HG03432 (cell line): ENCODE data around the gene ZNF277.
A peak's percentile ranks its signal among the peaks of the same experiment; 100 is the strongest.
"Not testable (repeated sequence)": the region's sequence is repeated elsewhere in the genome, so short reads cannot be mapped to it uniquely, and the experiment has no call there.

Source experiments
- ATAC-seq: cut with Tn5 transposase; IDR thresholded peaks from one replicate; pipeline ENCODE4 v1.9.1; 2021; ENCODE audit warnings: mild to moderate bottlenecking, moderate library complexity; ENCODE audit not compliant: unreplicated experiment

Gene ZNF277

DNA sequence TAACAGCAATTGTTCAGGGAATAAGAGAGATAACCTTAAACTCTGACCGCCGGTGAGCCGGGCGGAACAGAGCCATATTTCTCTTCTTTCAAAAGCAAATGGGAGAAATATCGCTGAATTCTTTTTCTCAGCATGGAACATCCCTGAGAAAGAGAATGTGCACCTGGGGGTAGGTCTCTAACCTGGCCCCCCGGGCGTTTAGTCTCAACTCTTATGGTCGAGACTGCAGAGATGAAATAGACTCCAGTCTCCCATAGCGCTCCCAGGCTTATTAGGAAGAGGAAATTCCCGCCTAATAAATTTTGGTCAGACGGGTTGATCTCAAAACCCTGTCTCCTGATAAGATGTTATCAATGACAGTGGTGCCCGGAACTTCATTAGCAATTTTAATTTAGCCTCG, 43.5 kb downstream of the ZNF277 start:
- not testable (repeated sequence) for ATAC-seq

DNA sequence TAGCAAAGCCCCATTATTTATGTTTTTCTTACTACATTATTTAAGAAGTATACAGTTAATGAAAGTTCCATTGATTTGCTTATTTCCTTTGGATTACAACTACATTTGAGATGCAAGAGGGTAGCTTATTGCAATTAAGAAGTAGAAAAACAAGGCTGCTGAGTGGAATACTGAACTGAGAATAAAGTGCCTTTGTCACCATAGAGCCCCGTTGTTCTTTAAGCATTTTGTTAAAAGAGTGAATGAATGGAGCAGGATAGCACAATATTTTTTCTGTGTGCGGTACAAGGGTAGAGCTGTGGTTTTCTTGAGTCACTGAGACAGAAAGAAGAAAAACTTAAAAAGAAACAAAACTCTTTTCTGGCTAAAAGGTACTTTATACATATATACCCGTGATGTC, 45.6 kb downstream of the ZNF277 start:
- ATAC-seq: no peak

DNA sequence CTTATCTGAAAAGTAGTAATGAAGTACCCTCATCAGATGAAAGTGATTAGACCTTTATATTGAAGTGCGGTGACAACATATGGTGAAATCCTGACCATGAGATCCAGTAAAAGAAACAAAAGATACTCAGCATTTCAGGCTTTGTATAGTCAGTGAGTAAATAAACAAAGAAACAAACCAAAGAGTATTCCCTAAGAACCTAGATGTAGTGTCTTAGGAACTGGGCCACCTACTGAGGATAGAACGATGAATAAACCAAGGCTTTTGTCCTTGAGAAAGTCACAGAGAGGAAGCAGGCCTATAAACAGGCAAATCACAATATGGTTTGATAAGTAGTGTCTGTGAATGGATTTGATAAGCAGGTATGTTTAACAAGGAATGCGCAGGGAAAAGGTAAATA, 46.2 kb downstream of the ZNF277 start:
- no peak for ATAC-seq

DNA sequence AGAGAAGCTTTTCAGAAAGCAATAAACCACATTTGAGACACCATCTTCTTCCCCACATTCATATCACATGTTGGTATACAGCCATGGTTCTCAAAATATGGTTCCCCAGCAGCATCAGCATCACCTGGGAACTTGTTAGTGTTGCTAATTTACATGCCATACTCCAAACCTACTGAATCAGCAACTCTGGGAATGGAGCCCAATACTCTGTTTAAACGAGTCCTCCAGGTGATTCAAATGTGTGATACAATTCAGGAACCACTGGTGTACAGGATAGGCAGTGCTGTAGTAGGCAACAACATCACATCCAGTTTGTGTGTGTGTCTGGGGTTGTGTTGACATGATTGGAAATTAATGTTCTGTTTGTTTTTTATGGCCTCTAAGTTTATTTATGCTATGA, 47.7 kb downstream of the ZNF277 start:
- no peak for ATAC-seq

DNA sequence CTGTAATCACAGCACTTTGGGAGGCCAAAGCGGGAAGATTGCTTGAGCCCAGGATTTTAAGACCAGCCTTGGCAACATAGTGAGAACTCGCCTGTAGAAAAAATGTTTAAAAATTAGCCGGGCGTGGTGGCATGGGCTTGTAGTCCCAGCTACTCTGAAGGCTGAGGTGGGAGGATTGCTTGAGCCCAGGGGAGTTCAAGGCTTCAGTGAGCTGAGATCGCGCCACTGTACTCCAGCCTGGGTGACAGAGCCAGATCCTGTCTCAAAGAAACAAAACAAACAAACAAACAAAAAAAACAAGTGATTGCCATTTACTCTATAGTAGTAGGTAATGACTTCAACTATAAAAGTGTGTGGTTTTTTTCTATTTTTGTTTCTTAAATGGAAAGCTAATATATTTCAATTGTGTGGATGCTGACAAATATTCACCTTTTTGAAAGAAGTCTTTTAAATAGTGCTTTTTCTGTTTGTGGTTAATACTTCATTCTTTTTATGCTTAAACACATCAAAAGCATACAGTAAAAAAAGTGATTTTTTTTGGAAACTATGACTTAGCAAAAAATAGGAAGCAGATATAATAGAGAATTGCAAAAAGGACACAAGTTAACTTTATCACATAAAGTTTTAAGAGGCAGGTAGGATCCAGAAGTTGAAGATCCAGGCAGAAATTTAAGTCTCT, 48.4 kb downstream of the ZNF277 start:
- ATAC-seq: no peak

DNA sequence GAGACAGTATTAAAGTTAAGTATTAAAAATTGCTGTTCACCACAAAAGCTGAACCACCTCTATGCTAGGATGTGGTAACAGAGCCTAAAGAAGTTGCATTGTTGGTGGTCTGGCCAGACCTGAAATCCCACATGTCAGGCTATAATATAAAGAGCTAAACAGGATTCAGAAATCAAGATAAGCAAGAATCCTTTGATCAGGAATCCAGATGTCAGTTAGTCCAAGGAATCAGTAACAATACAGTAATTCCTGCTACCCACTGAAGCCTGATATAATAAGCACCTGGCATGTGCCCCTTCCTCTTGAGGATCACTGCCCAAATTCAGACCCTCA, 48.9 kb downstream of the ZNF277 start:
- no peak for ATAC-seq

DNA sequence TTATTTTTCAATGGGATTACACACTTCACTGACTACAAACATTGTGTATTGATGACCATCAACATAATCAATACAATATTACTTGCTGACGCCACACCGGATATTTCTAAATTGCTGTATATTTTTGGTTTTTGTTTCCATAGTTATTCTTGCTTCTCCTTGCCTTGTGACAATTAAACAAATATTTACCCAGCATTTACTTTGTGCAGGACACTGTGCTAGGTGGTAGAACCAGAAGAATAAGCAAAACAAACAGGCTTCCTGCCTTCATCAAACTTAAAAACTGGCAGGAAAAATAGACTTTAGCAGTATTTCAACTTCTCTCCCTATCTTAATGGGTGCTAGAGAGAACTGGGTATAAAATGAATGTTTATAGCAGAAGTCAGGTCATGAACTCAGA, 50.6 kb downstream of the ZNF277 start:
- no peak for ATAC-seq

DNA sequence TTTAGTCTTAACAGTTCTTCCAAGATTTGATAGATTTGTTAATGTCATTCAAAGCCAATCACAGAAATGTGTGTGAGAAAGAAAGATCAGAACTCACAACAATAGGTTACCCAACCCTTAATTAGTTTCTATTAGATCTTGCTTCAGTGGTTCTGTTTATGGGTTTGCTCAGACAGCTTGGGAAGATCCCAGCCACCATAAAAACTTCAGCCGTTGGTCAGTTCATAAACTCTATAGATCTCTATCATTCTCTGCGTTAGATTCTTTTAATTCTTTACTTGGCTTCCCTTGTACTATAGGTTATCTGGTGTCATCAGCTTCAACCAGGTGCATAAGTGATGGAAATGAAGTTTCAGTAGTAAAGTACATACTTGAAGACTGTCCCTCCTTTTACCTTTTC, 54.4 kb downstream of the ZNF277 start:
- no peak for ATAC-seq

DNA sequence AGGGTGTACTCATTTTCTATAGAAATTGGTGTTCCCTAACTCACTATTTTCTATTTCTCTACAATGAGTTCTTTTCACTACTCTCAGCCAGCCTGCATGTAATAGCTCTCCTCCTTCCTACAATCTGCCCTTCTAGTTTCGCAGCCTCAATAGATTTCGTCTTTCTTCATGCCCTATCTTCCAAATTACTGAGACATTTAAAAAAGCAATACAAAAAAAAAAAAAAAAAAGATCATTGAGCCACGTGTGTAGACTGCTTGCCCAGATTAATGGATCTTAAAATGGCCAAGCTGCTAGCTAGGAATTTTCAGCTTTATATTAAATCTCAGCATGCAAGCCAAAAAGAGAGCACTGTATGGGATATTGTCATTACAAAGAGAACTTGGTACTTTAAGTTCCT, 55.5 kb downstream of the ZNF277 start:
- no peak for ATAC-seq

DNA sequence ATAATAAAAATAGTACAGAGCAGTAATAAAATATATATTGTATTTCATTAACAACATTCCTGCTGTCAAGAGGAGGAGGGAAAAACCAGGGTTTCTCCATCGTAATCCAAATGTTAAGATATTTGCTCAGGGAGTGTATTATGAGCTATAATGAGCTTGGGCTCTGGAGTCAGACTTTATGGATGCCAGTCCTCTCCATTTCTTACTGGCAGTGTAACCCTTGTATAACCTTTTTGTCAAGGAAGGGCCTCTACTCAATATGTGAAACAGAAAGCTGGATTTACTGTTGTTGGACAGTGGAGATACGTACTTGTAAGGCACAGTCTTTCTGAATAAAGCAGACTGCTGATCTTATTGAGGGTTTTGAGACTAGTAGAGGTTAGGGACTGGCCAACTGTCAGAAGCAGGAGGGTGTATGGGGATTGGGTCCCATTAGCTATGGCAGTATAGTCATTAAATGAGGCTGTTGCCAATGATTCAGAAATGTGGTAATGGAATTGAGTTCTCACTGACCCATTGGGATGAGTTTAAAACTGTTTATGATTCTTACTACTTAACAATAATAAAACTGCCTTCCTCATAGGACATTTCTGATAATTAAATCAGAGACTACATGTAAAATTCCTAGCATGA, 56.5 kb downstream of the ZNF277 start:
- no peak for ATAC-seq

DNA sequence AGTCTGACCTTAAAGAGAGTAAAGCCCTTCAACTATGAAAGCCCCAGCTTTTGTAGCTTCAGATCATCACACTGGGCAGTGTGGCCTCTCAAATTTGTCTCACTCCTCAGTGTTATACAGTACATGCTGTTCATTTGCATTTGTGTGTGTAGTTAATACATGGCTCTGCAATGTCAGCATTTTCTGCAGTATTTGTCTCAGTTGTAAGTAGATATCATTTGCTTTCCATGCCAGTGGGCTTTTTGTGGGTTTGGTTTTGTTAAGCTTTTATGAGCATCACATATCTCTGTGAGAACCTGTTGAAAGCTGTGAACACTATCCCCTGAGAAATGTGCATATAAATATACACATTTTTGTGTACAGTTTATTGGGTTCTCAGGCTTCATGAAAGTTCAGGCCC, 57.0 kb downstream of the ZNF277 start:
- ATAC-seq: no peak

DNA sequence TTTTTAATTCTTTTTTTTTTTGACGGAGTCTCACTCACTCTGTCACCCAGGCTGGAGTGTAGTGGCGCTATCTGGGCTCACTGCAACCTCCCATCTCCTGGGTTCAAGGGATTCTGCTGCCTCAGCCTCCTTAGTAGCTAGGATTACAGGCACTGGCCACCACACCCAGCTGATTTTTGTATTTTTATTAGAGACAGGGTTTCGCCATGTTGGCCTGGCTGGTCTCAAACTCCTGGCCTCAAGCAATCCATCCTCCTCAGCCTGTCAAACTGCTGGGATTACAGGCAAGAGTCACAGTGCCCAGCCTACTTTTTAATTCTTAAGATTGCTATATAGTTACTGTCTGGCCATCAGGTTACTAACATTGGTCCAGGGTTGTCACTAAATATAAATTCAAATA, 59.6 kb downstream of the ZNF277 start:
- ATAC-seq: no peak

DNA sequence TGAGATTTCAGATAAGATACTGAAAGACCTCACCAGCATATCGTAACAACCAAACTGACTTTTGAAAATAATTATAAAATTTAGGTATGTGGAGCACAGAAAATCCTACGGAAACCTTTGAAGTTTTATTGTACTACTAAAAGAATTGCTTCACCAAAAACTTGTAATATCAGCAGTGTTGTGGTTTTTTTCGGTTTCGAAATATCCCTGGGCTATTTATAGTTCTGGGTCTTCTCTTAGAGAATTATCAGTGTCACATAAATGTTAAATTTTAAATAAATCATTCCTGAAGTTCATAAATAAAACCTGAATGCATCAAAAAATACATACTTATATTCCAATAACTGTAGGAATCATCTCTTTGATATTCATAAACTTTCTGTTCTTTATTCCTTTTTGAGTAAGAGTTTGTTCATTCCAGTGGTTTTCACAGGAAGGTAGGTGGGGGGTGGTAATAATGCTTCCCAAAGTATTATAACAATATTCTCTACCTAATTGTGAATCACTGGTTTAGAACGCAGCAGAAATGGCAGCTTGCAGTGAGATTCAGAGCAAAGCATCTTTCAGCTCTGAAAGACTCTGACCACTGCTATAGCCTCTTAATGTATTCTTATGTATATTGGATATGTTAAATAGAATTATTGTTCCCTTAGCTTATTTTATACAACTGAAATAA, 60.2 kb downstream of the ZNF277 start:
- peak; percentile 65 for ATAC-seq

DNA sequence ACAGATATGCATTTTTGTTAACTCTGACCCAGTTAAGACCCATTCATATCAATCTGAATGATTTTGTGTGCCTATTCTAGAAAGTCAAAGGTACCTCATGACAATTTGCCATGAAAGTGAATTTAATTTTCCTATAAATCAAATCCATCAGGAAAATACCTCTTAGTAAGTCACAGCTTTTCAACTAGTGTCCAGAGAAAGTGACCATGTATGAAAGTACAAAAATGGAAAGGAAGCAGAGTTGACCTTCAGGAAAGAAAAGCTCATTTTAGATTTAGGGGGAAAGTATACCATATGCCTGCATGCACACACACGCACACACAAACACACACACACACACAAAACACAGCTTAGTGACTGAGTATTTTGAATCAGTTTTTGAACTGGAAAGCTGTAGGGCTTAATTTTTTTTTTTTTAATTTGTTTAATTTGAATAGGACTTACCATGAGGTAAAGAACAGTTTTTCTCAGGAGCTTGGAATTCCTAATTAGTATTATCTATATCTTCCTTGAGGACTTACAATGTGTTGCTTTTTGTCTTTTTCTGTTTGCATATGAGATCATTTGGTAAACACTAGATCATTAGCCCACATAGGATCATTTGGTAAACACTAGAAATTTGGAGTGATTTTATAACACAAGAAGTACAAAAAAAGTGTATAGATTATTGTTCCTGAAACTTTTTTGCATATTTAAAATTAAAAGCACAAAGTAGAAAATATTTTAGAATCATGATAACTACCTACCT, 61.6 kb downstream of the ZNF277 start:
- no peak for ATAC-seq

DNA sequence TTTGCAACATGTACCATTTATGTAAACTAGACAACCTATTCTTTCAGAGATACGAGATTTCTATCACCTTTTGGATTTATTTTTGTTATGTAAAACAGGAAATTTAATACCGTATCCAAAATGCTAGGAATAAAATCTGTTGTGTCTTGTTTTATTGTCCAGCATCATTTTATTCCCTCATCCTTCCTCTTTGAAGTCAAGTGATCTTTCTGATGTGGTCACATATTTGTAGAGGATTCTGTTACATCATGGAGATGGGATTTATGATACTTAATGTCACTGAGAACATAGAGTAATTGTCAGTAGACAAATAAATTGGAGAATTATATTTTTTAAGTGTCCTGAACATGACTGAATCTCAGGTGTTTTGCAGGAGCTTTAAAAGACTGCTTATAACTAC, 64.7 kb downstream of the ZNF277 start:
- no peak for ATAC-seq

DNA sequence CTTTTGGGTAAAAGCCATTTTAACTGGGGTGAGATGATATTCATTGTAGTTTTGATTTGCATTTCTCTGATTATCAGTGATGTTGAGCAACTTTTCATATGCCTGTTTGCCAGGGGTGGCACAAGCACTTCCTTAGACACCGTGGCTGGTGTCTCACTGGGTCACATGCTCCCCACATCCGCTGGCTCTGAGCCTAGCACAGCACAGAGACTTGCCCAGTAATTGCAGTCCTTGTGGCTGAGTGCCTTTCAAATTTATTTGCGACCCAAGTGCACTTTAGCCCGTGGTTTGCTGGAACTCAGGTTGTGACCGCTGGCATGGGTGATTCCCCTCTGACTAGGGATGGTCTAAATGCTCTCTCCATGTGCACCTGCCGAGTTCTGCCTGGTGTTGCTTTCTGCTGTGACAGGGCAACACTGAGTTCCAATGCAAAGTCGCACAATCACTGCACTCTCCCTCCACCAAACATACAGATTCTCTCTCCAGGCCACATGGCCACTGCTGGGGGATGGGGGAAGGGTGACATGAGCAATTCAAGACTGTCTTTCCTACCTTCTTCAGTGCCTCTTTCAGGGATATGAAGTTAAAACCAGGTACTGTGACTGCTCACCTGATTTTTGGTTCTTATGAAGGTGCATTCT, 66.5 kb downstream of the ZNF277 start:
- ATAC-seq: no peak

DNA sequence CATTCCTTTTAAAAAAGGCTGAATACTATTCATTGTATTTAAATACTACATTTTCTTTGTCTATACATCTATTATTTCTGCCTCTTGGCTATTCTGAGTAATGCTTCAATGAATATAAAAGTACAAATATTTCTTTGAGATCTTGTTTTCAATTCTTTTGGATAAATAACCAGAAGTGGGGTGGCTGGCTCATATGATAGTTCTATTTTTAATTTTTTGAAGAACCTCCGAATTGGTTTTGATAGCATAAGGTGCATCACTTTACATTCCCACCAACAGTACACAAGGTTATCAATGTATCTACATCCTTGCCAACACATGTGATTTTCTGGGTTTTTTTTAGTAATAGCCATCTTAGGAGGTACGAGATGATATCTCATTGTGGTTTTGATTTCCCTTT, 72.5 kb downstream of the ZNF277 start:
- no peak for ATAC-seq

DNA sequence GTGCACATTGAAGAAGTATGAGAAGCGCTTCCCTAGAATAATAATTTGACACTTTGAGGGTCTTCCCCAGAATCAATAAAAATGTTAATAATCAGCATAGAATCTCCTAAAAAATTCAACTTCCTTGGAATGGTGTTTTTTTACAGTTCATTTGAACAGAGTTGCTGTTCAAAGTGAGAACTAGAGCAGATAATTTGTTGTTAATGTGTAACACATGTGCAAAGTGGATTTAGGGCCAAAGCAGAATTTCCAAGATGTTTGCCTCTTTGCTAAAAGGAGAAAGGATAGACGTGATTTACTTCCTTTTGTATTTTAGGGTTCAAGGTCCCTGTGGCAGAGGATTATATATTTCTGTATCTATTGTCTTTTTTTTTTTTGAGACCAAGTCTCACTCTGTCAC, 73.8 kb downstream of the ZNF277 start:
- no peak for ATAC-seq

DNA sequence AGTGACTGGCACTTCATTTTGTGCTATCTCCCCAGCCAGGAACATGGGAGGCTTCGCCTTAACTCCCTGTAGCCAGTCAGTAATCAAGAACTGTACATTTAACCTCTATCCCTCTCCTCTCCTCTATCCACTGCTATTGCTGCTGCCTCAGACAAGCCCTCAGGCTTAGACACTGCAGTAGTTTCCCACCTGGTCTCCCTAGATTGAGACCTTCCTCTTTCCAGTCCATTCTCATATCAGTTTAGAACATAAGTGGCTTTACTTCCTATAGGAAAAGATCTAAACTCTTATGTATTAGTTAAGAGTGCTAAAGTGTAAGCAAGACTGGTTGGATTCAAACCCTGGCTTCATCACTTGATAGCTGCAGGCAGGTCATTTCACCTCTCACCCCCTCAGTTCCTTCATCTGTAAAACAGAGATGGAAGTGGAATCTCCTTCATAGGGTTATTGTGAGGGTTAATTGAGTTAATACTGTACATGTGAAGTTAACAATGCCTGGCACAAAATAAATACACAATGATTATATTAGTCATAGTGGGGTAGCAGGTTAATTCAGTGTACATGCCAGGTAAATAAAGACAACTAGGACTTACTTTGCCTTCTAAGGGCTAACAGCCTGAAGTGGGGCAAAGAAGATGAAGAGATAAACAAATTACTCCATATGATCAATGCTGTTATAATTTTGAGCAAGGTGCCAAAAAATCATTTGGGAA, 76.1 kb downstream of the ZNF277 start:
- no peak for ATAC-seq

DNA sequence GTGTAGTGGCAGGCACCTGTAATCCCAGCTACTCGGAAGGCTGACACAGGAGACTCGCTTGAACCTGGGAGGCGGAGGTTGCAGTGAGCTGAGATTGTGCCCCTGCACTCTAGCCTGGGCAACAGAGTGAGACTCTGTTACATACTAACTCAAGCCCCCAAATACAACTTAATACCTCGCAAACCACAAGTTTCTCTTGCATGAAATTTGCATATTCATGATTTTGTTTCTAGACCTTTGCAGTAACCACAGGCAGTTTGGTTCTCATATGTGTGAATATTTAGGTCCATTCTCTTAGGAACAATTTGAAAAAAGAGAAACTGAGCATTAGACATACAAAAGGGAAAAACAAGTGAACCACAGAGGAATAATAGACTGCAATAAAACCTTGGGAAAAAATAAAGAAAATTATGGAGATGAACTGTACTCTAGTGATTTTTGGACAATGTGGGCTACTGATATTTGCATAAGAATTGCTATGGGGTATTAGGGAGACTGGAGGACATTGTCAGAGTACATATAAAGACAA, 77.0 kb downstream of the ZNF277 start:
- peak; percentile 47 for ATAC-seq
